Measurements from ENCODE around the gene CSPG4. TPM values are rescaled to one million over a fixed set of nuclear protein-coding genes. Genes with fewer than 3 reads are reported as not detected.
A peak's percentile ranks its signal among the peaks of the same experiment; 100 is the strongest.
"Not testable (repeated sequence)": the region's sequence is repeated elsewhere in the genome, so short reads cannot be mapped to it uniquely, and the experiment has no call there.

Gene CSPG4
- total RNA-seq, 2 experiments from 2014 or later: not detected

GRCh38 chr15:75720787-75721479, 8.3 kb upstream of the CSPG4 start:
- Mint-ChIP-seq H3K4me1 (ENCODE audit: low read depth) (peaks cover 3% of the 10 kb centered on the region), H3K9me3 (ENCODE audit: insufficient read depth) (no peaks in the 10 kb centered on the region), H3K4me3 (no peak overlapping the region), H3K27ac (no peak overlapping the region), H3K36me3 (ENCODE audit: low read depth) (no peaks in the 10 kb centered on the region), H3K27me3 (ENCODE audit: low read depth) (peaks cover 5% of the 10 kb centered on the region)
- ChIA-PET POLR2A (no interaction called here), CTCF (interaction anchor here (1.5 kb wide), 1 partner anchor 34 kb away, joined by 3 read pairs; no protein-coding TSS in a partner anchor)
- ATAC-seq (peak; percentile 18), DNase-seq (peak; percentile 45)

- Mint-ChIP-seq H3K27ac (no peak overlapping the region), H3K9me3 (ENCODE audit: insufficient read depth) (no peaks in the 10 kb centered on the region), H3K36me3 (ENCODE audit: low read depth) (no peaks in the 10 kb centered on the region), H3K4me1 (ENCODE audit: low read depth) (peaks cover 3% of the 10 kb centered on the region), H3K27me3 (ENCODE audit: low read depth) (peaks cover 5% of the 10 kb centered on the region), H3K4me3 (no peak overlapping the region)
- ChIA-PET POLR2A (no interaction called here), CTCF (interaction anchor here (0.7 to 1.5 kb wide), 2 partner anchors 8 to 34 kb away, joined by 3 read pairs; no protein-coding TSS in a partner anchor)
- no peak for ATAC-seq
- DNase-seq: no peak
Observed at GRCh38 chr15:75720297-75720696, 7.6 kb upstream of the CSPG4 start.

DNA sequence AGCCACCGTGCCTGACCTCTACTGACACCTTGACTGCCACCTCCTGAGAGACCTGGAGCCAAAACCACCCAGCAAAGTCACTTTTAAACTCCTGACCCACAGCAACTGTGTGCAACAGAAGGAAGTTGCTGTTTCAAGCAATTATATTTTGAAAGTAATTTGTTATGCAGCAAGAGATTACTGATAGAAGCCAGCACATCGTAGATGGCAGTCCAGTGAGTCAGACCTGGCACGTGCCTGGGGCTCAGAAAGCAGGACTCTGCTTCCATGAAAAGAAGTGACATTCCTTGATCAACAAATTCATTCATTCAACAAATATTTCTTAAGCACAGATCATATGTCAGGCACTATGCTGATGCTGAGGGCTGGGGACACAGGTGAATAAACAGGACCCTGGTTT, 5.7 kb upstream of the CSPG4 start:
- no peak overlapping the region for H3K27ac Mint-ChIP-seq
- no peak for DNase-seq
- no peaks in the 10 kb centered on the region for H3K9me3 Mint-ChIP-seq (ENCODE audit: insufficient read depth)
- H3K36me3 Mint-ChIP-seq (ENCODE audit: low read depth): no peaks in the 10 kb centered on the region
- peaks cover 3% of the 10 kb centered on the region for H3K4me1 Mint-ChIP-seq (ENCODE audit: low read depth)
- peaks cover 14% of the 10 kb centered on the region for H3K27me3 Mint-ChIP-seq (ENCODE audit: low read depth)
- CTCF ChIA-PET: no interaction called here
- H3K4me3 Mint-ChIP-seq: no peak overlapping the region
- ATAC-seq: no peak
- POLR2A ChIA-PET: no interaction called here

GRCh38 chr15:75717001-75717400, 4.4 kb upstream of the CSPG4 start:
- CTCF ChIA-PET; H3K9me3 Mint-ChIP-seq (ENCODE audit: insufficient read depth); H3K4me1 Mint-ChIP-seq (ENCODE audit: low read depth); H3K4me3 Mint-ChIP-seq; H3K27ac Mint-ChIP-seq; H3K36me3 Mint-ChIP-seq (ENCODE audit: low read depth); DNase-seq; ATAC-seq: not testable (repeated sequence)
- H3K27me3 Mint-ChIP-seq (ENCODE audit: low read depth): peaks cover 15% of the 10 kb centered on the region
- POLR2A ChIA-PET: interaction anchor here (0.6 kb wide), 1 partner anchor 80 kb away, joined by 3 read pairs; no protein-coding TSS in a partner anchor

DNA sequence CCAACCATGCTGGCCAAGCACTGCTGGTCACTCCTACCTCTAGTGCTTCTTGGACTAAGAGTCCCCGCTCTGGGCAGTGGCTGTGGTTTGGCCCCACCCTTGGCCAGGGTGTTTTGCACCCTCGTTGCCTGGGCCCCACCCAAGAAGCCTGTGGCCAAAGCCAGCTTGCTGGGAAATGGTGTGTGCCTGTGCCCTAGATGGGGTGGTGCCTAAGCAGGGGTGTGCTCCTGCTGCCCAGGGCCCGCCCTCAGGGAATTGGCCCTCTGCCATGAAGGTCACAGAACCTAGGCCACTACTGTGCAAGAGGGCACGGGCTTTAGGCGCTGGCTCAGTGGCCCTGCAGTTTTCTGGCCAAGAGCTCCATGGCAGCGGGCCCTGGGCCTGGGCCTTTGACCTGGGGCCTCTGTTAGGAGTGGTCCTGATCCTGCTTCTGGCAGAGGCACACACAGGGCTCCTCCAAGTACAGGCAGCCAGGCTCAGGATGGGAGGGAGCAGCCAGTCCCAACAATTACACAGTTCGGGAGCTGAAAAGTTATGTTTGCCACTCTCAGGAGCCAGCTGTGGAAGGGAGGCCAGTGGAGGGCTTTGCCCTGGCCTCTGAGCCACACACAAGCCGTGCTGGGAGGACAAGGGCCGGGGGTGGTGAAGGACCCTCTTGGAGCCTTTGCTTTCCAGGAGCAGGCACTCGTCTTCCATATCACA, 3.8 kb upstream of the CSPG4 start:
- DNase-seq; H3K4me3 Mint-ChIP-seq; ATAC-seq; H3K36me3 Mint-ChIP-seq (ENCODE audit: low read depth); CTCF ChIA-PET; POLR2A ChIA-PET; H3K9me3 Mint-ChIP-seq (ENCODE audit: insufficient read depth); H3K27ac Mint-ChIP-seq; H3K4me1 Mint-ChIP-seq (ENCODE audit: low read depth): not testable (repeated sequence)
- H3K27me3 Mint-ChIP-seq (ENCODE audit: low read depth): peaks cover 18% of the 10 kb centered on the region

- H3K36me3 Mint-ChIP-seq (ENCODE audit: low read depth); H3K4me3 Mint-ChIP-seq; ATAC-seq; DNase-seq; CTCF ChIA-PET; H3K4me1 Mint-ChIP-seq (ENCODE audit: low read depth); H3K27ac Mint-ChIP-seq; H3K9me3 Mint-ChIP-seq (ENCODE audit: insufficient read depth); POLR2A ChIA-PET: not testable (repeated sequence)
- peaks cover 13% of the 10 kb centered on the region for H3K27me3 Mint-ChIP-seq (ENCODE audit: low read depth)
Observed at GRCh38 chr15:75715312-75715832, 2.7 kb upstream of the CSPG4 start.

- Mint-ChIP-seq H3K27me3 (ENCODE audit: low read depth) (peaks cover 13% of the 10 kb centered on the region), H3K4me3 (no peak overlapping the region), H3K4me1 (ENCODE audit: low read depth) (no peaks in the 10 kb centered on the region), H3K36me3 (ENCODE audit: low read depth) (no peaks in the 10 kb centered on the region), H3K27ac (no peak overlapping the region), H3K9me3 (ENCODE audit: insufficient read depth) (no peaks in the 10 kb centered on the region)
- ATAC-seq (no peak), DNase-seq (no peak)
- ChIA-PET POLR2A (no interaction called here), CTCF (interaction anchor here (1.4 kb wide), 2 partner anchors 19 to 88 kb away, joined by 5 read pairs; no protein-coding TSS in a partner anchor)
Observed at GRCh38 chr15:75714195-75714594, 1.5 kb upstream of the CSPG4 start.

DNA sequence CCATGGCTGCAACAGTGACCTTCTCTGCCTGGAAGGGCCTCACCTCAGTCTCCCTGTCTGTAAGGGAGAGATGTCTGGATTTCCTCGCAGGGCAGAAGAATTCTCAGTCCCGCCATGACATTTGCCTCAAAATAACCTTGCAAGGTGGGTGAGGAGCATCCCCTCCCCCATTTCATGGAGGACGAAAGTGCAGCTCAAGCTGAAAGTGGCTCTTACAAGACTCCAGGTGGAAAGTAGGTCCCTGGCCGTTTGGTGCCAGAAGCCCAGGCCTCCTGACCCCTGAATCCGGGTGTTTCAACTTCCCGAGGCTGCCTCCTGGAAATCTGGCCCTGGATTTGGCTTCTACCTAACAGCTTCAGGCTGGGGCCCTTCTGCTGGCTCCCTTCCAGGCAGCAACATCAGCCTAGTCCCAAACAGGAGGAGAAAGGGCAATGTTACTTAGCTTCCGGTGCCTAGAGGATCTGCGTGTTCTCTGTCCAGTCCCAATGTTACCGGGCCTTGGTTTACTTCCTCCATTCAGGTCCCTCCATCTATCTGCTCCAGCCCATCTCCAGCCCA, 769 bp upstream of the CSPG4 start:
- no peaks in the 10 kb centered on the region for H3K4me1 Mint-ChIP-seq (ENCODE audit: low read depth)
- no peak overlapping the region for H3K4me3 Mint-ChIP-seq
- ATAC-seq (no peak), DNase-seq (no peak)
- ChIA-PET CTCF (interaction anchor here (1.4 kb wide), 2 partner anchors 20 to 89 kb away, joined by 5 read pairs; no protein-coding TSS in a partner anchor), POLR2A (no interaction called here)
- no peak overlapping the region for H3K27ac Mint-ChIP-seq
- no peaks in the 10 kb centered on the region for H3K36me3 Mint-ChIP-seq (ENCODE audit: low read depth)
- H3K27me3 Mint-ChIP-seq (ENCODE audit: low read depth): peaks cover 13% of the 10 kb centered on the region
- H3K9me3 Mint-ChIP-seq (ENCODE audit: insufficient read depth): no peaks in the 10 kb centered on the region

DNA sequence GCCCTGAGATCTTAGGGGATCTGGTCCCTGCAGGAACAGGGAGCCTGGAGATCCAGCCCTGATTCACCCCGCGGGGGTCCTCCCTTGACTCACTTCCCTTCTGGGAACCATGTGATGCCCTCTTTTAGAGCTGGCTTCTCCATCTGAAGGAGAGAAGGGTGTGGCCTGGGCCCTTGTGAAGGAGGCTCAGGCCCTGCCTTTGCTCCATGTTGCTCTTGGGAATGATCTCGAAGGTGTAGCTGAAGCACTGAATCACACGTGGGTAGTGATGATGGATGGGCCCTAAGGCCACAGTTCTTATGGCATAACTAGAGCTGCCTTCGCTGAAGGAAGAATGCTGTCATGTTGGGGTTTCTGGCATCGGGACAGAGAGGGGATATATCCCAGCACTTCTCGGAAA, 1.2 kb downstream of the CSPG4 start:
- H3K4me3 Mint-ChIP-seq; DNase-seq; H3K4me1 Mint-ChIP-seq (ENCODE audit: low read depth); ATAC-seq; H3K9me3 Mint-ChIP-seq (ENCODE audit: insufficient read depth); POLR2A ChIA-PET; CTCF ChIA-PET; H3K36me3 Mint-ChIP-seq (ENCODE audit: low read depth); H3K27ac Mint-ChIP-seq: not testable (repeated sequence)
- peaks cover 13% of the 10 kb centered on the region for H3K27me3 Mint-ChIP-seq (ENCODE audit: low read depth)

DNA sequence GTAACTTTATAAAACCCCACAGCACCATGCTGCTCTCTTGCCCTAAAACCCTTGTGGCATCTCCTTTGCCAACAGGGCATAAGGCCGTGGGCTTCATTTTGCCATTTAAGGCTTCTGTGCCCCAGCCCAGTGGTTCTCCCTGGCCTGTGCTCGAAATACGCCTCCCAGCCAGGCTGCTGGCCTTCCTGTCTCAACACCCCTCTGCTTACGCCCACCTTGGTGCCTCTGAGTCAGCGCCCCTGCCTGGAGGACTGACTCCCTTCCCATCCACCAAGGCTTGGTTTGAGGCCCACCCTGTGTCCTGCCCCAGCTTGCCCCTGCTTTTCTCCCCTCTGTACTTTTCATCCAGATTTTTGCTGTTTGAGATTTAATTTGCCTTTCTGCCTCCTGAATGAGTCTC, 1.8 kb downstream of the CSPG4 start:
- H3K4me3 Mint-ChIP-seq; DNase-seq; H3K9me3 Mint-ChIP-seq (ENCODE audit: insufficient read depth); POLR2A ChIA-PET; H3K36me3 Mint-ChIP-seq (ENCODE audit: low read depth); H3K27ac Mint-ChIP-seq; ATAC-seq; H3K4me1 Mint-ChIP-seq (ENCODE audit: low read depth); CTCF ChIA-PET: not testable (repeated sequence)
- peaks cover 13% of the 10 kb centered on the region for H3K27me3 Mint-ChIP-seq (ENCODE audit: low read depth)

DNA sequence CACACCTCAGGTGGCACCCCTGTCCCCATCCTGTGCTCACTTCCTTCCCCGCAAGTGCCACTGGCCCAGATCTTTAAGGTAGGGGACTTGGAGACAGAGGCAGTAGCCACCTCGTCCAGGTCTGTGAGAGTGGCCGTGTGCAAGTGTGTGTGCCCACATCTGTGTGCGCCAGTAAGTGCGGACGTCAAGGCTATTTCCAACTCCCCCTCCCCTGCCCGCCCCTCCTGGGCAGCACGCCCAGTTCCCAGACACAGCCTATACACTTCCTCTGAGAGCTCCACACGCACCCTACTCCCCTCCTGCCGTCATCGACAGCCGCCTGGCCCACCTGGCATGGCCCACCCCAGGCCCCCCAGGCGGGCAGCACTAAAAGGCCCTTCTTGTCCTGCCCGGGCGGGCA, 3.2 kb downstream of the CSPG4 start:
- H3K9me3 Mint-ChIP-seq (ENCODE audit: insufficient read depth); DNase-seq; POLR2A ChIA-PET; CTCF ChIA-PET; H3K4me3 Mint-ChIP-seq; H3K36me3 Mint-ChIP-seq (ENCODE audit: low read depth); ATAC-seq; H3K27ac Mint-ChIP-seq; H3K4me1 Mint-ChIP-seq (ENCODE audit: low read depth): not testable (repeated sequence)
- peaks cover 13% of the 10 kb centered on the region for H3K27me3 Mint-ChIP-seq (ENCODE audit: low read depth)

- peaks cover 2% of the 10 kb centered on the region for H3K27me3 Mint-ChIP-seq (ENCODE audit: low read depth)
- CTCF ChIA-PET: no interaction called here
Observed at GRCh38 chr15:75706682-75706954, 6.0 kb downstream of the CSPG4 start.

More at GRCh38 chr15:75706682-75706954, 6.0 kb downstream of the CSPG4 start:
- Mint-ChIP-seq H3K27ac (no peak overlapping the region), H3K9me3 (ENCODE audit: insufficient read depth) (no peaks in the 10 kb centered on the region), H3K4me3 (no peak overlapping the region), H3K4me1 (ENCODE audit: low read depth) (no peaks in the 10 kb centered on the region), H3K36me3 (ENCODE audit: low read depth) (no peaks in the 10 kb centered on the region)
- POLR2A ChIA-PET: no interaction called here
- no peak for DNase-seq
- ATAC-seq: no peak

Measured in activated CD8-positive, alpha-beta T cell treated with anti-CD3 and anti-CD28 coated beads, Interleukin-2, amount 10 ng/mL, durations not matched to agents 7 days and 5 days (primary cell).